DMS153 (cell line): ENCODE data around the gene VPS8.

Experiments
- DNase-seq: peaks from one replicate; lab custom pipeline; 2025; lab: John Stamatoyannopoulos, UW

Gene VPS8

DNA sequence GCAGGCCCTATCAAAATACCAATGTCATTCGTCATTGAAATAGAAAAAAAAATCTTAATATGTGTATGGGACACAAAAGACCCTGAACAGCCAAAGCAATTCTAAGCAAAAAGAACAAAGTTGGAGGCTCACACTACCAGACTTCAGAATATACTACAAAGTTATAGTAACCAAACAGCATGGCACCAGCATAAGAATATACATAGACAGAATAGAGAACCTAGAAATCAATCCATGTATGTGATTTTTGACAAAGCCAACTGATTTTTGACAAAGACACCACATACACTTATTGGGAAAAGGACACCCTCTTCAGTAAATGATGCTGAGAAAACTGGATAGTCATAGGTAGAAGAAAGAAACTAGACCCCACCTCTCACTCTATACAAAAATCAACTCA is 245.9 kb downstream of the VPS8 start:
- no peak for DNase-seq

- no peak for DNase-seq
Measured at GRCh38 chr3:185058796-185059195, 246.8 kb downstream of the VPS8 start.

- no peak for DNase-seq
Measured at GRCh38 chr3:185059766-185060165, 247.8 kb downstream of the VPS8 start.

DNA sequence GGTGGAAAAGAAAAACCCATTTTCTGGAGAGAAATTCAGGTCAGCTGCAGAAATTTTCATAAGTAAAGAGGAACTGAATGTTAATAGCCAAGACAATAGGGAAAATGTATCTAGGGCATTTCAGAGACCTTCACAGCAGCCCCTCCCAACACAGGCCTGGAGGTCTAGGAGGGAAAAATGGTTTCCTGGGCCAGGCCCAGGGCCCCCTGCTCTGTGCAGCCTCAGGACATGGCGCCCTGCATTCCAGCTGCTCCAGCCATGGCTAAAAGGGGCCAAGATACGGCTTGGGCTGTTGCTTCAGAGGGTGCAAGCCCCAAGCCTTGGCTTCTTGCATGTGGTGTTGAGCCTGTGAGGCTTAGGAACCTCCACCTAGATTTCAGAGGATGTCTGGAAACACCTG is 248.7 kb downstream of the VPS8 start:
- no peak for DNase-seq

DNA sequence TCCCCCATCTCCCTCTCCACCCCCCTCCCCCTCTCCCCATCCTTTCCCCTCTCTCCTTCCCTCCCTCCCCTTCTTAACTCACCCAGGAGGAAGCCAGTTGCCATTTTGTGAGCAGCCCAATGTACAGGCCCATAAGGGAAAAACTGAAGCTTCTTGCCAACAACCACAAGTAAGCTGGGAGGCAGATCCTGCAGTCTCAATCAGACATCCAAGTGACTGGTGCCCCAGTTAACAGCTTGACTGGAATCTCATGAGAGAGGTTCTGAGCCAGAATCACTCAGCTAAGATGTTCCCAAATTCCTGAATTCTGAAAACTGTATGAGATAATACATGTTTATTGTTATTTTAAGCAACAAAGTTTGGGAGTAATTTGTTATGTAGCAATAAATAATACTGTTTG is 250.2 kb downstream of the VPS8 start:
- DNase-seq, result no peak

DNA sequence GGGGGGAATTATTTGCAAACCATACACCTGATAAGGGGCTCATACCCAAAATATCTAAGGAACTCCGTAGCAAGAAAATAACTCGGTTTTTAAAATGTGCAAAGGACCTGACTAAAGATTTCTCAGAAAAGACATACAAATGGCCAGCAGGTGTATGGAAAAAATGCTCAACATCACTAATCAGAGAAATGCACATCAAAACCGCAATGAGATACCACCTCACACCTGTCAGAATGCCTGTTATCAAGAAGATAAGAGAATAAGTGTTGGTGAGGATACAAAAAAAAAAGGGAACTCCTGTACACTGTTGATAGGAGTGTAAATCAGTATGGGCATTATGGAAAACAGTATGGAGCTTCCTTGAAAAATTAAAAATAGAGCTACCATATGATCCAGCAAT is 251.5 kb downstream of the VPS8 start:
- DNase-seq, result no peak

DNA sequence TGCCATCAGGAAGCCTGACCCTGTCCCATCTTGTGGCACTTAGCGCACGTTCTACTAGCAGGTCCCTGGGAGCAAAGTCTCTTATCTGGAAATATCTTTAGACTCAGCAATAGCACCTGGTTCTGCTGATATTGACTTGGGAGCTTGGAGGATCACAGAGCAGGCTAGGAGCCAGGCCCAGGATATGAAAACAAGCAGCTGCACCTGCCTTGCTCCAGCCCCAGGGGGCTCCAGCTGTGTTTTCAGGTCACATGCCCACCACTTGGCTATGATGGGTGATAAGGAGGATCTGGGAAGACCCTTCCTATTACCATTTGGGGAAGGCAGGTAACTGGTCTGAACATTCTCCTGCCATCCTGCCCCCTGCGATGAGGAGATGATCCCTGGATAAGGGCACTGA is 253.1 kb downstream of the VPS8 start:
- no peak for DNase-seq

DNA sequence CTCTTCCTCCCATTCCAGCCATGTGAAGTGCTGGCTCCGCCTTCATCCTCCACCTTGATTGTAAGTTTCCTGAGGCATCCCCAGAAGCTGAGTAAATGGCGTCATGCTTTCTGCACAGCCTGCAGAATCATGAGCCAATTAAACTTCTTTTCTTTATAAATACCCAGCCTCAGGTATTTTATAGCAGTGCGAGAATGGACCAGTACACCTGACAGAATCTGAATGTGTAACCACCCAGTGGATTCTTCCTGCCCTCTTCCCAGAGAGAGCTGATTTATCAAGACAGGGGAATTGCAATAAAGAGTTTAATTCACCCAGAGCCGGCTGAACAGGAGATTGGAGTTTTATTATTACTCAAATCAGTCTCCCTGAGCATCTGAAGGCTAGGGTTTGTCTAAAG is 254.3 kb downstream of the VPS8 start:
- DNase-seq, result no peak

DNA sequence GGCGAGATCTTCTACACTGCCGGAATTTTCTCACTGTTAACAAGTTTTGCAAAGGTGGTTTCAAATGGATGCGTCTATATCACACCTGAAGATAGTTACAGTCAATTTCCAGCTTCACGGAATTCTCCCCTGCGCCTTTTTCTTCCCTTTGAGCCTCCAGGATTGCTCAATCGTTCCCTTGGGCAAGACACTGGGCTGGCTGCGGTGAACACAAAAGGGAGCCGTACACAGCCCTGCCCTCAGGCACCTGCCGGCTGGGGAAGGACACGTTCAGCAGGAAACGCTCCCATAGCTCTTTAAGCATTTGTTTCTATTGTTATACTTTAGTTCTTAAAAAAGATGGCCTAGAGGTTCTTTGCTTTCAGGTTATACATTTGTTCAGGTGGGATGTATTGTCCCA is 255.2 kb downstream of the VPS8 start:
- no peak for DNase-seq

GRCh38 chr3:185069037-185070030 is 257.4 kb downstream of the VPS8 start:
- DNase-seq, result no peak

DNA sequence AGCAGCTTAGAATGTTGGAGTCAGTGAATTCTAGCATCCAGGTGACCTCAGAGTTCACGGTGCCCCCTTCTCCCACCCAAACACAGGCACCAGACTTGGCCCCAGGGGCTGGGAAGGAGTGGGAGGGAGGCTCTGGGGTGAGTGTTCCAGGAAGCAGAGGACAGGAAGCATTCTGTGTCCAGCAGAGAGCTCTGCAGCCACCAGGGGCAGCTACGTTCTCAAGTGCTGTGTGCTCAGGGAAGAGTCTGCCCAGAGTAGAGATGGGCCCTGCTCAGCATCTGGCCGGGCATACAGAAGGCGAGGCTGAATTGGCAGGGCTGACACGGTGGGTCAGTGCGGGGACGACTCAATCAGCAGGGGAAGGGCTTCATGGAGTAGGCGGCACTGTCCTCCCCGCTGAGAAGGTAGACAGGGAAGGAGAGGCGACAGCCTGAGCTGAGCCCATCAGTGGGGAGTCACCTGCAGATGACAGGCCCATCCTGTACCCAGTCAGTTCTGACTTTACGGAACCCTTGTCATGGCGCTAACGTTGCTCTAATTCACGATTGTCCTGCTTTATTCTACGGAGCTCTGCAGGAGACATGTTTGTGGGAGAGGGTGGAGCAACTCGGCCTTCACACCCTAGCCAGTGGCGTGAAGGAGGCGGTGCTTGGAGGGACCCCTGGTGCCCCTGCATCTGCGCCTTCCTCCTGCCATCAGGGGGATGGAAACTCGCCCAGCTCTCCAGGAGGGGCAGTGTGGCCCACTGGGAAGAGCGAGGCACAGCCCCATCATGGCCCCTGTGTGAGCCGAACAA is 258.7 kb downstream of the VPS8 start:
- peak; percentile 18 for DNase-seq

- no peak for DNase-seq
Measured at GRCh38 chr3:185071287-185071800, 259.4 kb downstream of the VPS8 start.

GRCh38 chr3:185075547-185075946 is 263.6 kb downstream of the VPS8 start:
- no peak for DNase-seq

DNA sequence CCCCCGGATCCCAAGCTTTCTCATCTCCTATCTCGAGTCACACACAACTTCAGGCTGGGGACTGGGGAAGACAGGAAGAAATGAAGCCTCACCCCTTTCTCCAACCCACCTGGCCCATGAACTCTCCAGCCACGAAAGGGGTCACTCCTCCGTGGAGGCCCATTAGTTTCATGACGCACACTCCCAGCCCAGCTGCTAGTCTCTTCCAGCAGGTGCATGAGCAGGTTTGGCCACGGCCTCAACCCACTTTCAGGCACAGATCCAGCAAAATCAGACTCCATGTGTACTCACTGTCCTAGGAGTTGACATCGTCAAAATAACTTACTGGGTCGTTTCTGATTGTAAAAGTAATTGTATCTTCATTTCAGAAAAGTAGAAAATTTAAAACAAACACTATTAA is 264.3 kb downstream of the VPS8 start:
- no peak for DNase-seq

- no peak for DNase-seq
Measured at GRCh38 chr3:185079625-185080024, 267.7 kb downstream of the VPS8 start.

DNA sequence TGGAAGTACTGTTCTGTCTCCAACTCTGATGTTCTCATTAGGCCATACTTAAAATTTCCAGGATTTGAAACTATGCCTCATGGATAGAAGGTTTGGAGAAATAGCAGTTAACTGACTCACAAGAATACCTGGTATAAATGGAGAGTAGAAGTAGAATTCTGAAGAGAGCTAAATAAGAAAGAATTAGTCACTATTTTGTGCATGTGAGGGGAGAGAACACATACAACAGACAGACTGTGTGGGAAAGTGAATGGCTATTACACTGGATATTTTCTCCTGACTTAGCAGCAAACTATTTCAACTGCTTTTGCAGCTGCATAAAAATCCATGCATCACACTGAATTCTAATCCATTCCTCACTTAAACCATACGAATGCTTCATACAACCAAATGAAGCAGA is 269.6 kb downstream of the VPS8 start:
- no peak for DNase-seq

- no peak for DNase-seq
Measured at GRCh38 chr3:185082149-185082548, 270.2 kb downstream of the VPS8 start.

DNA sequence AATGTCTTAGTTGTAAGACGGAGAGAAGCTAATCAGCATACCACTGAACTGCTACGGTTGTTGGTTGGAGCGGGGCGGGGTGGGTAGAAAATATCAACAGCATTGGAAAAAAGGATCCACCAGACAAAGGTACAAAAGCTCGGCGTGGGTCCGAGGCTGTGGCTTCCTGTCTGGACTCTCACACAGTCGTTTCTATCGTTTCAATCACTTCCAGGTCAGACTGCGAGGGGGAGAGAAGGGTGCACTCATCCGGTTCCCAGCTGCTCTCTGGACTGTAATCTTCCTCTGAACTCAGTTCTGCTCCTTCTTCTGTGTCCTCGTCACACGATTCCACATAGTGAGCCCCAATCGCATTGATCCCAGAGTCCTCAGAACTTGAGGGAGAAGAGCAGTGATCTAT is 270.9 kb downstream of the VPS8 start:
- no peak for DNase-seq

GRCh38 chr3:185084402-185084801 is 272.4 kb downstream of the VPS8 start:
- DNase-seq, result no peak

- no peak for DNase-seq
Measured at GRCh38 chr3:185084901-185085300, 272.9 kb downstream of the VPS8 start.

DNA sequence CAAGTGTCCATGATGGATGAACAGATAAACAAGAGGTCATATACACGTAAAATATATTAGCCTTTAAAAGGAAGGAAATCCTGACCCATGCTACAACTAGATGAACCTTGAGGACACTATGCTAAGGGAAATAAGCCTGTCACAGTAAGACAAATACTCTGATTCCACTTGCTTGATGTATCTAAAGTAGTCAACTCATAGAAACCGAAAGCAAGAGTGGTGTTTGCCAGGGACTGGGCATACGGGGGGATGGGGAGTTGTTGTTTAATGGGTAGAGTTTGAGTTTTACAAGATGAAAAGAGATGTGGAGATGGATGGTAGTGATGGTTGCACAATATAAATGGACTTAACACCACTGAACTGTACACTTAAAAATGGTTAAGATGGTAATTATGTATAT is 275.5 kb downstream of the VPS8 start:
- DNase-seq, result no peak

- DNase-seq, result no peak
Measured at GRCh38 chr3:185089343-185089742, 277.4 kb downstream of the VPS8 start.

DNA sequence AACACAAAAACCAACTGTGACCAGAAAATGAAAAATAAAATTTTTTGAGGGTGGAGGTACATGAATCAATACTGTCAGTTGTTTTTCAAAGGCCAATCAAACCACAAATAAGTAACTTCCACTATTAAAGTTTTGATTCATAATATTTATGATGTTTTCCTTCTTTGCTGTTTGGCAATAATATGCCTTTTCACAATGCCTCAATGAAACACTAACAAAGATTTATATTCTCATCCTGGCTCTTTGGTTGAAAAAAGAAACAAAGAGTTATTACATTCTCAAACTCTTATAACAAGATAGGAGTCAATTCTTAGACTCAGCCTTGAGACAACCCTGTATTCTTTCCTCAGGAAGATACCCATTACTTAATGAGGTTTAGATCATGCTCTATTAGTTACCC is 277.8 kb downstream of the VPS8 start:
- DNase-seq, result no peak
